Activated naive CD4-positive, alpha-beta T cell treated with anti-CD3 and anti-CD28 coated beads, Interleukin-2, amount 50 U/mL, for 16 hours (primary cell): Measurements from ENCODE around the gene MTERF4.

Source experiments
- DNase-seq: peaks from one replicate; pipeline ENCODE4 v3.0.0-alpha.2; 2020

The MTERF4 gene

DNA sequence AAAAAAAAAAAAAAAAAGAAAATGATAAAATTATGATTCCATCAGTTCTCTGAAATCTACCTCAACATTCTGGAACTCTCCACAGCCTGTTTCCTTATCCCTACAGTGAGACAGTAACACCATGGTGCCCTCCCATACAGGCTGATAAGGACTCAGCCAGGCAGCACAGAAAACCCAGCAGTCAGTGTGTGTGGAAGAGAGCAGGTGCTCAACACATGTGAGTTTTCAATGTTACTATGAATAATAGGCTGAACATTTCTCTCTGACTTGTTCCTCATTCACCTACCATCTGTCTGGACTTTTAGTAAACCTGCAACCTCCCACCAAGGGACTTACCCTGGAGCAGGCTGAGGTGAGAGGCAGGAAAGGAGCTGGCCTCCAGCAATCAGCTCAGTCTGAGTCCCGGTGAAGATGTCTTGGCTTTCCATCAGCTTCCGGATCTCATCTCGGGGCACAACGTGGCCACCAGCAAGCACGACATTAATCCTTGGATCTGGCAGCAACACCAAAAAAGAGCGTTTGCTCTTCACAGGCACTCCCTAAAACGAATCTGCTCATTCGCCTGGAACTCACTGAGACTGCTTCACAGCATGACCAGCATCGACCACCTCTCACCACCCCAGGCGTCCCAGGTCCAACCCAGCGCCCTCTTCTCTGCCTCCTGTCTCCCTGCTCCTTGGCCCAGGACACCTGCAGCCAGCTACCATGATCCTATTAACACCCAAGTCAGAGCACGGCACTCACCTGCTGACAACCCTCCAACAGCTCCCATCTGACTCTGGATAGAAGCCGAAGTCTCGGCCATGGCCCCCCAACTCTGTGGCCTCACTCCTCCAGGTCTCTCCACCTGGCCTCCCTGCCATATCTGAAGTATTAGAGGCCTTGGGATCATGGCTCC, 30.7 kb upstream of the MTERF4 start:
- no peak for DNase-seq

DNA sequence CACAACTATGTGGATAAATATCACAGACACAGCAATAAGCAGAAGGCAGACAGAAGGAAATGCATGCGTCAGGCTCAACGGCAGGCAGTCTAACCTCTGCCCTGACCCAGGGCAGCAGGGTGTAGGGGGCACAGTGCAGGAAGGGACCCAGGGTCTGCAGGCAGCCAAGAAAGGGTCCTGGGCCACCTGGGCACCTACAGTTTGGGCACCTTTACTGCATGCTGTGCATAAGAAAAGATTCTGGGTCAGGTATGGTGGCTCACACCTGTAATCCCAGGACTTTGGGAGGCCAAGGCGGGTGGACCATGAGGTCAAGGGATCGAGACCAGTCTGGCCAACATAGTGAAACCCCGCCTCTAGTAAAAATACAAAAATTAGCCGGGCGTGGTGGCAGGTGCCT, 29.4 kb upstream of the MTERF4 start:
- DNase-seq = no peak

DNA sequence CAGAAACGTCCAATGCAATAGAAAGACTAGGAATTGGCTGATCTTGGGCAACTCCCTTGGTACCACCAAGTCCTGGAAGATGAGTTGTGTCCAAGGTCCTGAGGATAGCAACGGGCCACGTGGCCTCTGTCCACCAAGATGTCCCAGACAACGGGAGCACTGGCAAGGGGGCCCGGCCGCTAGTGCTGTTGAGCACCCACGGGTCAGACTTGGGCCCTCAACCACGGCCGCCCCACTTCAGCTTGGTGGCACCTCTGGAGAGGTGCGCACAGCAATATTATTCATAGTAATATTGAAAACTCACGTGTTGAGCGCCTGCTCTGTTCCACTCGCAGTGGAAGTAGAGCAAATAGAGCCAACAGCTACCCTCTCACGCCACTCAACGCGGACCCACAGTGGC, 28.2 kb upstream of the MTERF4 start:
- no peak for DNase-seq

DNA sequence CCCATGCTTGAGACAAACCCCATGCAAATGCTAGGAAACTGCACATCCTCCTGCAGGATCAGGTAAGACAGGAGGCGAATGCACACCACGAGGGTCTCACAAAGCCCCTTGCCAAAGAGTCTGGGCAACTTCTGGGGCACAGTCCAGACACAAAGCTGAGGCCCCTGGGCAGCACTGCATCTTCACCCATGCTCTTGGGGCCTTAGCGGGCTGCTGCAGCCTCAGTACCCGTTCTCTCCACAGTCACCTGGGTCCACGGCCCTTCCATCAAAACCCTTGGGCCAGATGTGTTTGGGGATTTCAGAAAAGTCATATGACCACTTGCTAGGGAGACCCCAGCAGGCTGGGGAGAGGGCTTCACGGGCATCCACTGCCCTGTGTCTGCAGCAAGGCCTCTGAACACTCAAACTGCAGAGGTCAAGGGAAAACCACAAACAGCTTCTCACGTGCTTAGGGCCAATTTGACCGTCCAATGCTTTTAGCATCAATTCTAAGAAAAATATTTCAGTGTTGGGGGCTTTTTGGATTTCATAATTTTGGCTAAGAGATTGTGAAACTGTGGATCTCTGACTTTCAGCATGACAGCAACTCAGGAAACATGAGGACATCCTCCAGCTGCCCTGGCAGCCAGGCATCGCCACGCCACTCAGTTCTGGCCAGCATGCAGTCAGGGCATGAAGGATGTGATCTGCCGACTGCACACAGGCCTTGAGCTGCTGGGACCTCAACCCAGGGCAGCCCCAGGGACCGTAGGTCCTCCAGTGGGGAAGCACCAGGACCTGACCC, 27.2 kb upstream of the MTERF4 start:
- no peak for DNase-seq

DNA sequence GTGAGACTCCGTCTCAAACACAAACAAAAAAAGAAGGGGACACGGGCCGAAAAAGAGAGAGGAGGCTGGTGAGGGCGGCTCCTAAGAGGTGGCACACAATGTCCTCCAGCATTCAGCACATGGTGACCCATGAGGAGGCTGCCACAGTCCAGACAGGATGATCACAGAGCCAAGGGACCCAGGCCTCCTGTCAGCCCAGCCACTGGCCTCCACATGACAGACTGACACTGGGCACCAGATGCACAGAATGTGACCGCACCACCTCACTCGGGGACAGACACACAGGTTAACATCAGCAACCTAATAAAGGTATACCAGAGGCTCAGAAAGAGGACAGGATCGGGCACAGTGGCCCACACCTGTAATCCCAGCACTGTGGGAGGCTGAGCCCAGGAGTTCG, 26.2 kb upstream of the MTERF4 start:
- no peak for DNase-seq

DNA sequence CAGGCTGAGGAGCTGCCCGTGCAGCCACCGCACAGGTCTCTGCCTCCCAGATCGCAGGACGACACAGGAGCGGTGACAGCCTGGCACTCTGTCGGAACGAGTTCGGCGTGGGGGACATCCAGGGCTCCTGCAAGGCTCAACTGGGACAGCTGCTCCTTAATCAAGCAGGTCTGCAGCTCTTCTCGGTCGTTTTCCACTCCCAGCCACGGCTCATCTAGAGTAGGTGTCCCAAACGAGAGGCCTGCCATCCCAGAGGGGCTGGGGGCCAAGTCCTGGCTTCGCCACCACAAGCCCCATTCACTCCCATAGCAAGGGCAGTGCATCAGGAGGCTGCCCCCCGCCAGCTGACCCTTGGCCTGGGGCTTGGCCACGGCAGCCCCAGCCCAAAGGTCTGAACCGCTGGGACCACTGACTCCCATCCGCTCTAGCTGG, 24.7 kb upstream of the MTERF4 start:
- no peak for DNase-seq

DNA sequence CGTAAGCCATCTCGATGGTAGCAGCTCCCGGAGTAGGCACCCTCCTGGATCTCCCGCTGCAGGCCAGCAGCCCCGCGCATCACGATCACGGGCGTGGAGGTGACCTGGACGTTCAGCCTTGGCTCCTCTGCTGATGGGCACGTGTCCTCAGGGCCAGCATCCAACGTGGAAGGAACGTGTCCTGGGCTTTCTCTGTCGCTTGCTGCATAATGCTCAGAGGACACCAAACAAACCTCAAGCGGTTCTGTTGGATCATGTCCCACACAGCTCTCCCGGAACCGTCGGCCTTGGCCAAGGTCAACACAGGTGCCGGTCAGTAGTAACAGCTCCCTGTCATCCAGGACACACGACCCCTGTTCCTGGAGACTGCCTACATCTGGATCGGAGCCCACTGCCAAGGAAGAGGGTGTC, 24.1 kb upstream of the MTERF4 start:
- DNase-seq = no peak

DNA sequence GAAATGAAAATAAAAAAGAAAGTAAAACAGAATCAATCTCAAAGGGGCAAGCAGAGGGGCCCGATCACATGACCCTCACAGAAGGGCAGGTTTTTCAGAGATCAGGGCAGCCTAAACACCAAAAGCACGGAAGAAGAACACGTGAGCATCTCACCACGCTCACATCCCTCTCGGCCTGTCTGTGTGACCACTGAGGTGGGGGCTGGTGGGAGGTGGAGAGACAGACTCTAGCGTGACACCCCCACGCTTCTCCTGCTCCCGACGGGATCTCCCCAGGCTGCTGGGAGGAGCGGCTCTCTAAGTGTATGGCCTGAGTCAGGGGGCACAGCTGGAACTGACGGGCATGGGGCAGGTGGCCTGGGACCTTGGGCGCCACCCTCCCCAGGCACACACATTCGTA, 23.5 kb upstream of the MTERF4 start:
- no peak for DNase-seq

DNA sequence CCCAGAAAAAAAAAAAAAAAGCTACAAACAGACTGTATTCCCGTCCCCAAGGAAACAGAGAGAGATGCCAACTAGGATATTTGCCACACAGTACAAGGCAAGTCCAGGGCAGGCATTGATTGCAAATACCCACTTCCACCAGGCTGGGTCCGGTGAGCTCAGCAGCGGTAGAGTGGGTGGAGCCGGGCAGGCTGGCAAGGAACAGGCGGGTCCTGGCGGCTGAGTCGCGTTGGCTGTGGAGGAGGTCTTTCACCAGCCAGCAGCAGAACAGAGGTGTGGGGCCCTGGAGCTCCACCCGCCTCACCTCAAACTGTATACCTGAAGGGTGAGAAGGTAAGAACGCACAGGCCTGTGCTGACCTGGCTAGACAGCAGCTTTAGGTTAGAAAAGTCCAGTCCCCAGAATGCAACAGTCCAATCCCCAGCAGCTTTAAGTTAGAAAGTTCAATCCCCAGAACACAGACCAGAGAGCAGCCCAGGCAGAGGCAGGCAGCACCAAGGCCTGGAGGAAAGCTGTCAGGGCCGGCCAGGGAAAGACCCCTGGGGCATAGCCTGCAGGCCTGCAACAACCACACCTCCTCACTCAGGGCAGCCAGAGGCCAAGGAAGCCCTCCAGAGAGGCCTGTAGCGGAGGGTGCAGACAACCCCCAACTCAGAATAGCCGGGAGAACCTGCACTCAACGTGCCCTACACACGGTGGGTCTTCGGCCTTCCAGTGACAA, 21.9 kb upstream of the MTERF4 start:
- no peak for DNase-seq

DNA sequence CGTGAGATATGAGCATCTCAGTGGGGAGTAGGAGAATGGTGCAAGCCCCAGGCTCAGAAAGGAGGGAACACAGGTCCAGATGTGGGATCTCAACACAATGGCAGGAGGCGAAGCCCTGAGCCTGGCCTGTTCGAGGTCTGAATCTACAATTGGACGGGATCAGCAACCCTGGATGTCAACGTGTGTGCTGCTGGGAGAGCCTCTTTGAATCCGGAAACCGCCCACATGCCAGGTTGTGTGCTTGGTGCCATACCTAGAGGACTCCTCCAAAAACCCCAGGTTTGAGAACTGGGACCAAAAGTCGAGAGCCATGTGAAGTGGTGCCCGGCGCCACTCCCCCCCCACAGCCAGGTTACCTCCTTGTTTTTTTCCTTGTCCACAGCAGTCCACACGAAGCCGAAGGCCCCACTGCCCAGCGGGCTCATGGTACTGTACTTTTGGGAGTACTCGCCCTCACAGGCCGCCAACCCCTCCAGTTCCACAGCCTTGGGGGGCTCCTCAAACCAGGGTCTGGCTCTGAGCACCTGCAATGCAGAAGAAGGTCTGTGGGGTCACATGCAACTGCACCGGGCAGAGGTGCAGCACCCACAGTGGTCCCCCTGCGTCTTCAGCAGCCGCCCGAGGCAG, 20.4 kb upstream of the MTERF4 start:
- no peak for DNase-seq

DNA sequence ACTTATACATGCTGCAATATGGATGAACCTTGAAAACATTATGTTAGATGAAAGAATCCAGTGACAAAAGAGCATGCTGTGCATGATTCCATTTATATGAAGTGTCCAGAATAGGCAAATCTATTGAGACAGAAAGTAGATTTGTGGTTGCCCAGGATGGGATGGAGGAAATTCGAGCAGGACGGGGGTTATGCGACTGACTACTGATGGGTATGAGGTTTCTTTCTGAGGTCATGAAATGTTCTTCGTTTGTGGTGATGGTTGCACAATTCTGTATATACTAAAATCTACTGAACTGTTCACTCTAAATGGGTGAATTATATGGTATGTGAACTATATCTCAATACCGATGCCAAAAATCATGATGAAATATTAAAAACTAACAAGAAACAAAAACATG, 18.9 kb upstream of the MTERF4 start:
- no peak for DNase-seq

DNA sequence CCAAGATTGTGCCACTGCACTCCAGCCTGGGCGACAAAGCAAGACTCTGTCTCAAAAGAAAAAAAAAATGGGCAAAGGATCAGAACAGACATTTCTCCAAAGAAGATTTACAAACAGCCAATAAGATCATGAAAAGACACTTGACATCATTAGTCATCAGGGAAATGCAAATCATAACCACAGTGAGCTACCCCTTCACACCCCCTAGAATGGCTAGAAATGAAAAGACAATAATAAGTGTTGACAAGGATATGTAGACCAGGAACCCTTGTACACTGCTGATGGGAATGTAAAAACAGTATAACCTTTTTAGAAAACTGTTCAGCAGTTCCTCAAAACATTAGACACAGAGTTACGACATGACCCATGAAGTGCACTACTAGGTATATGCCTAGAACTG, 18.4 kb upstream of the MTERF4 start:
- no peak for DNase-seq

DNA sequence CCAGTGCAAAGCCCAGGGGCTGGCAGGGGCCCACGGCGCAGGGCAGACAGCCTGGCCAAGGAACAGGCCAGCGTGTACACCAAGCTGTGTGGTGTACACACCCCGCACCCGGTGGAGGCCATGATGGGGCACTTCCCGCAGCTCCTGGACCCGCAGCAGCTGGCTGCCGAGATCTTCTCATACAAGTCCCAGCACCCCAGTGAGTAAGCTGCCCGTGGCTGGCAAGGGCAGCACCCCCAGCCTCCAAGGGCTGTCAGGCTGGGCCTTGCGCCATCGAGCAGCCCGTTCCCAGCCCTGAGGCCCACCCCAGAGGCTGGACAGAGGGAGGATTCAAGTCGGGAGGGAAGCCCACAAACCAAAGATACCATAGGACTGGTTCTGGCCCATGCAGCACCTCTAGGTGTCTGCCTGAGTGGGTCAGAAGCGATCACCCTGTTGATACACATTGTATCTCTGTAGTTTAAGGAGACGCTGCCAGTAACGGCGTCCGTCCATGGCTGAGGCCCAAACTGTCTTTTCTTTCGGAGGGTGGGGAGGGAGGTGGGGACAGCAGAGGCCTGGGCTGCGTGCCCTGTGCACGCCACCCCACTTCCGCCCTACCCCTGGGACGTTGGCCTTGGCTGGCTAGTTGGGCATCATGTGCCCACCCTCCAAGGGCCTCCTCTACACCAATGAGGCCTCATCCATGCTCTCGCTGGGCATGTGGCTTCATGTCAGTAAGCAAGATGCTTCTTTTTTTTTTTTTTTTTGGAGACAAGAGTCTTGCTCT, 16.8 kb upstream of the MTERF4 start:
- no peak for DNase-seq

DNA sequence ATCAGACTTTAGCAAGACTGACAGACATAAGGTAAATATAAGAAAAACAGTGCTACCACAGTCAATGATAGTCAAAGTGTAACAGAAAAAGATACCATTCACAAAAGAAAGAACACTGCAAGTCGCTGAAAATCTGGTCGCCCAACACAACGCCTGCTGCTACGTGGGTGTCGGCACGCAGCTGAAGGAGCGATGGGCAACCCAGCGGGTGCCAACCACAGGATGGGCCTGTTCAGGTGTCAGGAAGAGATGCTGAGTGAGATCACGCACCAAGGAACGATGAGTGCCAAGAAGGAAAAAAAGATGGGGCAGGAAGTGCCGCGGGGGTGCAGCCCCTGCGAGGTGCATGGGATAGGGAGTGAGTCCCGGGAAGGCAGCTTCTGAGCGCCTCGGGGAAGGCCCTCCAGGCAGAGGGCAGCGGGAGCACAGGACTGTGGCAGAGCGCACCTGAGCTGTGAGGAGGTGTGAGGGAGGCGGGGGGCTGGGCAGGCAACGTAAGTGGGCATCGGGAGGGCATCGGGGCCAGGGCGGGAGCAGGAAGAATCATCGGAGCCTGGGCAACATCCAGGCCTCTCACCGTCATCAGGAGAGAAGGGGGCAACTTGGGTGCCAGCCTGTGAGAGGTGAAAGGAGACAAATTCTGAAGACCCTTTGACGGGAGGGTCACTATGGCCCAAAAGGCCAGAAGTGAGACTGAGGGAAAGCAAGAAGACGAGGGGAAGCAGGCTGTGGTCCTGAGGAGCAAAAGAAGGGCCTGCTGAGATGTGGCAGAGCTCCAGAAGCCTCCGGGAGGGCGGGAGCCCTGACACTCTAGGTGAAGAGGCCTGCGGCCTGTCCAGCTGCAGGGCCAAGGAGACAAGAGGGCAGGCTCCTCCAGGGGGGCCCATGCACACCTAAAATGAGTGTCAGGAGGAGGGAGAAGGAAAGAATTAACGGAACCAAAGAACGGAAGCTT, 14.8 kb upstream of the MTERF4 start:
- no peak for DNase-seq

DNA sequence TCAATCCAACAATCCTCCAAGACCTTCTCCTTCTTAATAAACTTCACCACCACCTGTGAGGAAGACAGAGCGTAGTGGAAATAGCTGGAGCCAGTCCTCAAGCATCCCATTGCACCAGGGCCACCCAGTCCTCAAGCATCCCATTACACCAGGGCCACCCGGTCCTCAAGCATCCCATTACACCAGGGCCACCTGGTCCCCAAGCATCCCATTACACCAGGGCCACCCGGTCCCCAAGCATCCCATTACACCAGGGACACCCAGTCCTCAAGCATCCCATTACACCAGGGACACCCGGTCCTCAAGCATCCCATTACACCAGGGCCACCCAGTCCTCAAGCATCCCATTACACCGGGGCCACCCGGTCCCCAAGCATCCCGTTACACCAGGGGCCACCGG, 13.3 kb upstream of the MTERF4 start:
- no peak for DNase-seq

DNA sequence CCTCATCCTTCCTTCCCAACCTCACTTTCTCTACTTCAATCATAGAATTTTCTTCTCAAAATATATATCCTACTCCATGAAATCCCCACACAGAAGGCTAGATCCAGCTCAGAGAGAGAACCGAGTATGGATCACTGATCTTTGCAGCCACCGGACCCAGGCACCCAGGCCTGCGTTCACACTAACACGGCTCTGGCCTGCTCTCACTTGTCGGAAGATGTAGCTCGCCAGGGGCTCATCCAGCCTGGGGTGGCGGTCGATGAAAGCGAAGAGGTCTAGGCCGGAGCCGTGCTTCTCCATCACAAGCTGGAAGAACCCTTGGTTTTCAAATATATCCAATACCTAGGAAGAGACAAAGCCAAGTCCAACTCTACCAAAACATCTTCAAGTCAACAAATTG, 12.7 kb upstream of the MTERF4 start:
- no peak for DNase-seq

DNA sequence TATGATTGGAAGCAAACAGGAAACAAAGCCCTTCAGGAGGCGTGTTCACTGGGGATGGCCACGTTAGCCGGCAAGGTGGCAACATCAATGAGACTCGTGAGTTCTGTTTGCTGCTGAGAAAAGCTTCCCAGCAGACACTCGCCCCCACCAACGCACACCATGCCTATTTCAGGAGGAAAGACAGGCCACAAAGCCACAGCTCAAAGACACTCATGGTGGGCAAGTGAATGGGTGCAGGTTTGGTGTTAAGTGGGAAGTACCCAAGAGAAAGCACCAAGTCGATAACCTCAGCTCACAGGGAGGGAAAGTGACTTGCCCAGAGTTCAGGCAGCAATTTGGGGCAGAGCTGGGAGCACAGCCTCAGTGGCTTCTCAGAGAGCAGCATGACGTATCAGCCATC, 10.5 kb upstream of the MTERF4 start:
- DNase-seq = no peak

DNA sequence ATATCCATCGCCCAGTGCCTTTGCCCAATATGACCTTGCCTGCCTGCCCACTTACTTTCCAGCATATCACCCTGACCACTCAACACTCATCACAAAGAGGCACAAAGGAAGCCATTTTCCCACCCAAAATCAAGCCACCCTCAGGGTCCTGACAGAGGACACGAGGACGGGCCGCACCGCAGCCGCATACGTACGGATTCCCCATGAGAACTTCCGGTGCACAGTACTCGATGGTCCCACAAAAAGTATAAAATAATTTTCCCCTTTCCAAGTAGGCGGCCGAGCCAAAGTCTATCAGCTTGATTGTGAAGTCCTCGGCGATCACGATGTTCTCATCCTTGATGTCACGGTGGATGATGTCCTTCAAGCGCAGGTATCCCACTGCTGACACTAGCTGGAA, 10.0 kb upstream of the MTERF4 start:
- DNase-seq = no peak

DNA sequence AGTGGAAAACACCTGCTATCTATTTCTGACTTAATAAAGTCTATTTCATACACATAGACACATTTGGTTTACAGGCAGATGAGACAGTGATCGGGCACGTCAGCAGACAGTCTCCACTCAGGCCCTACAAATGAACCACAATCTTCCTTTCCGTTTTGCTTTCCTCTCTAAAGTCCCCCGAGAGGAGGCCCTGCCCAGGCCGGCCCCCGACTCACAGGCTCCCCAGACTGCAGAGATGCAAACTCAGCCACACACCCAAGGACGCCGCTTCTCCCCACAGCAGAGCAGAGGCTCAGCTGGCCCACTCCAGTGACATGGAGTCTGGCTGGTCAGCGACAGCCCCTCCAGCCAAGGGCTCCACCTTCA, 9.3 kb upstream of the MTERF4 start:
- no peak for DNase-seq

DNA sequence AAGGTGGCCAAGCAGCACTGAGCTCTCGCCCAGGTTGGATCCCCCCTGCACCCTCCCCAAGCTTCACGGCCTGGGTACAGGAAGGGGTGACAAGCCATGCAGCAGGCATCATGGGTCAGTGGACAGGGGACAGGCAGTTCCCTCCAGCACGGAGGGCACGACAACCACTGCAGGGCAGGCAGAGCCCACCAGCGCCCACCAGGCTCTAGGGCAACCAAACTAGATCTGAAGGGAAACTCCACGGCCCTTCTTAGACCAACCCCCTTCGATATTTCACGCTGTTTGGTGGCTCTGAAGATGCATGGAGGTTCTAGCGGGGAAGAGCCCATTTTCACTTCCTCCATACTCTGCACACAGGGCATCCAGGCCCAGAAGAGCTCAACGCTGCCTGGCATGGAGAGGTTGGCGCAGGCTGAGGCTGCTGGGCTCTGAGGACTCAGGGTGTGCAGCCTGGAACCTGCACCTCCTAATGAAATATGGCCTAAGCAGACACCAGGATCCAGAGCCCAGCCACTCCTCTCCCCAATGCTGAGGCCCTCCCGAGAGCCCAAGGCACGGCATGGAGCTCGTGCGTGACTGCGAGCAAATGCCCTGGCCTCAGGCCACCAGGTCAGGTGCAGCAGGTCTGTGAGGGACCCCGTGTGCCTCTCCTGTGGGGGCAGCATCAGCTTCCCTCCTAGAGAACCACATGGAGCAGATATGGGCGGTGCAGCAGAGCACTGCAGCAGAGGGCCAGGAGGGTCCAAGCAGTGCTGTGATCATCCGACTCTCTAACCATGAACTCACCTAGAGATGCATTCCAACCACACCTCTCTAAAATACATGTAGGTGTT, 8.7 kb upstream of the MTERF4 start:
- DNase-seq = no peak
